Measurements from ENCODE around the gene FAM219B.
A peak's percentile ranks its signal among the peaks of the same experiment; 100 is the strongest.

FAM219B gene

DNA sequence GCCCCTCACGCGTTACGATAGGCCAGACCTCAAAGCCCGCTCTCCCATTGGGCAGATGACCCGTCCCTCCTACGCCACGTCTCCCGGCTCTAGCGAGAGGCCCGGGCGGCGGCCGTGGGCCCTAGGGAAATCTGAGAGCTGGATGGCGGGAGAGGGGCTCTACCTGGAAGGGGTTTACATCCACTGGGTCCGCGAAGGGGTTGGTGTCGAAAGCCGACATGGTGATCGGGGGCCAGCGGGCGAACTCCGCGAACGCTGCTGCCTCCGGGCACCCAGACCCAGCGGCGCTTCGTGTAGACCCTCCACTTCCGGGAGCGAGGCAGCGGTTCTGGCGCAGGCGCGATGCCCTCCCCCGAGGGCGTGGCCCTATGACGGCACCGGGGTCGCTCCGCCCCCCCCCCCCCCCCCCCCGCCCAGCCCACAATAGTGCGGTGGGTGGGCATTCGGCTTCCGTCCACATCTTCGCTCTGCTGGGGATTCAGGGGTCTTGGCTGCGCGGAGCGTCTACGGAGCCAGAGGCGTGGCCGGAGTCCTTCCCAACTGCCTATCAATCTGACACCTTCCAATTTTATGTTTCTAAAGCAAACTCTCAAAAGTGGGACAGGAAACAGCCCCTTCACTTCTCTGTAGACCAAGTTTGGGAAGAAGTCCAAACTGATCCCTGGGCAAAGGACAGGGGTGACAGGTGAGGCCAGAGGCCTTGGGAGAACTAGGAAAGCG, 33.5 kb downstream of the FAM219B start, which contains the start of gene SCAMP2:
TSS of gene SCAMP2 (minus strand) at position 330 of the 720 bp plus-strand sequence. CDS start at position 220, 110 bp downstream.
- DNase-seq (ENCODE audit: low read depth), result peak; percentile 82

GRCh38 chr15:74872702-74873035, 34.0 kb downstream of the FAM219B start:
- no peak for DNase-seq (ENCODE audit: low read depth)

DNA sequence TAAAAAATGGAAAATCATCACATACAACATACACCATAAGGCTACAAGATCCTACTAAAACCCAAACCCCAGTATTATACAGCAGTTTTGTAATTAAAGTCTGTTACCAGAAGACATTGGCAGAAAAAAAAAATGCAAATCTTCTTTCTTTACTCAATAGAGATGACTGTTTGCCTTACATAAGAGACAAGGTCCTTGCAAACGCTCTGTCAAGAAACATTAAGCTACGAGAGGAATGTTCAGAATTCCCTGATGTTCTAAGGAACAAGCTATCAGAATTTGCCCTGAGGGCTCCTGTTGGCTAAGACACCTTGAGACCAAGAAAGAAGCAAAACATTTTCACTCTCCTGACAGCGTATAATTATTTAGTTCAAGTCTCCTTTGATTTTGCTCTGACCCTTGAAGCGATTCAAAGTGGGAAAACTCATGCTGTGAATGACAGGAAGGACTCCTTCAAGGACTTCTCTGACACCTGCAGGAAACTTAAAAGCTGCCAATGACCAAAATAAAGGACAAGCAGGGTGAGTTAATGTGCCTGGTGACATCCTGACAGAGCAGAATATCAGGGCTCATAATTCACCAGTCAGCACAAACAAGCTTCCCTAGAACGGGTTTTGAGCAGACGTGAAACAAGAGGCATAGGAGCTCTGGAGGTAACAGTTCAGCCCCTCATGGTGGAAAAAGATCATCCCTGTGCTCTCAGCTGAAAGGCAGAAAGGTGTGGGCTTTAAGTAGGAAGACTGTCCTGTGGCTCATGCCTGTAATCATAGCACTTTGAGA, 36.0 kb downstream of the FAM219B start:
- DNase-seq (ENCODE audit: low read depth), result no peak

GRCh38 chr15:74869726-74870407, 36.8 kb downstream of the FAM219B start:
- no peak for DNase-seq (ENCODE audit: low read depth)

GRCh38 chr15:74869372-74869725, 37.3 kb downstream of the FAM219B start:
- no peak for DNase-seq (ENCODE audit: low read depth)

DNA sequence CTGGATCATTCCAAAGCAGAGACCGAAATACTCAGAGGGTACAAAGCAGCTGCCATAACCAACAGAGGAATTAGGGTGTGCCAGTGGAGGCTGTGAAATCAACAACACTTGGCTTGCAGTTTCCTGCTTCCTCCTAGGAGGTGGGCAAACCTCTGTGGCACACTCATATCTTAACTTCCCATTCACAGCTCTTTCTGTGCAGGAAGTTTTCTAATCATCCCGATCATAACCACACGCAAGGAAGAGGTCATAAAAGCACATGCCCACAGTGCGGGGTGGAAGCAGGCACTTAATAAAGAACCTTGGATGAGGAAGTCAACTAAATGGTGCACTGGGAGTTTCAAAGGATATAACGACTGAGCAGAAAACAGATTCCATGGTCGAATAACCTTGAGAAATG, 38.6 kb downstream of the FAM219B start:
- DNase-seq (ENCODE audit: low read depth), result no peak

DNA sequence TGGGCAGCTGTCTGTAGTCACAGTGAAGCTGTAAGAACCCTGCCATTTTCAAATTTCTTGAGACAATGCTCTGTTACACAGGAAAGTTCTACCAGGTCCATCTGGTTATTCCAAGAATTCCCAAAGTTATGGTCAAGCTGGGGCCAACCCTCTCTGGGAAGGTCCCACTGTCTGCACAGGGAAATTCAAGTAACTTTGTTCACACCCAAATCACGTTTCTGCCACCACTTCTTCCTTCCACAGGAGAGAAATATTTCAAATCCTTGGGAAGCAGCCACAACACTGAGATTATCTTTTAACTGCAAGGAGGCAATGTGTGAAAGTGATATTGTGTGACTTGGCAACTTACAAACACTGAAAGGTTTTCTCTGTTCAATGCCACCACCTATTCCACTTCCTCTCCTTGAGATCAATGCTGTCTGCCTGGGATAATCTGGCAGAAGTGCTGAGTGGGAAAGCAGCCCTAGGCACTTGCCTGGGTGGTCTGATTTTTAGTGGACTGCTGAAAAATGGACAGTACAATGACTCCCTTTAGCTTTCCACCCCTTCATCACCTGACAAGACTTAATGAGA, 39.1 kb downstream of the FAM219B start:
- DNase-seq (ENCODE audit: low read depth), result no peak

DNA sequence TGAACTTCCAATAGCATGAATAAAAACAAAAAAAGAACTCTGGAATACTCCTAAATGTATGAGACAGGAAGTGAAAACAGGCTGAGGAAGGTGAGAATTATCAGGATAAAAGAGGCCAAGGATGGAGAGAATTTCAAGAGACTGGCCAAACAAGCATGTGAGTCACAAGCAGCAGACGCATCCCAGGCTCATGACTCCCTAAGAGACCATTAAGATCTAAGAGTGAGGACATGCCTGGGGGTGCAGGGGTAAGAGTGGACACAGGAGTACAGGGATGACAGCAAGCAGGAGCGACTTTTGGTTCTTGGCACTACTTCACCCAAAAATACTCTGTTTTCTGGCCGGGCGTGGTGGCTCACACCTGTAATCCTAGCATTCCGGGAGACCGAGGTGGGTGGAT, 40.6 kb downstream of the FAM219B start:
- no peak for DNase-seq (ENCODE audit: low read depth)

DNA sequence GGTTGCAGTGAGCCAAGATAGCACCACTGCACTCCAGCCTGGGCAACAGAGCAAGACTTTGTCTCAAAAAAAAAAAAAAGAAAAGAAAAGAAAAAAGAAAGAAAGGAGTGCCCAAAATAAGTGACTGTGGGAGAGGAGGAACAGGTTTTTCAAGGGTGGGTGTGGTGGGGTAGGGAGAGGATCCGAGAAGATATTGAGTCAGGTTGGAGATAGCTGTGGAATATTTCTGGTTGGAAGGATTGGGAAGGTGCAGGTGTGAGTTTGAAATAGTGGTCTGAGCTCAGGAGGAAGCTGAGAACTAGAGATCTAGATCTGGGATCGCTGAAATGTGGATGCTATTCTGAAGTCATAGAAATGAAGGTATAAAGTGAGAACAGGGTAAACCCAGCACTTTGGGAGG, 41.3 kb downstream of the FAM219B start:
- no peak for DNase-seq (ENCODE audit: low read depth)

DNA sequence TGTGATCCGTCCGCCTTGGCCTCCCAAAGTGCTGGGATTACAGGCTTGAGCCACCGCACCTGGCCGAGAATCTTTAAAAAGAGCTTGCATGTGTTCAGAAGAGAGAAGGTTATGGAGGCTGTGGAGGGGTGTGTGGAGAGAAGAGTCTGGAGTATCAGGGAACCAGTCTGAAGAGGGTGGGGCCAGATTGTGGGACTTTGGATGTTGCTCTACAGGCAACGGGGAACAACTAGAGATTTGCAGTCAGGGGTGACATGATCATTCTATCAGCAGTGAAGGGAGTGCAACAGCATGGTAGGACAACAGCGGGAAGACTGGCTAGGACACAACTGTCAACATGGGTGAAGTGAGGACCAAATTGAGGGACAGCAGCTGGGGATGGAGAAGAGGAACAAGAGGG, 42.4 kb downstream of the FAM219B start:
- no peak for DNase-seq (ENCODE audit: low read depth)

DNA sequence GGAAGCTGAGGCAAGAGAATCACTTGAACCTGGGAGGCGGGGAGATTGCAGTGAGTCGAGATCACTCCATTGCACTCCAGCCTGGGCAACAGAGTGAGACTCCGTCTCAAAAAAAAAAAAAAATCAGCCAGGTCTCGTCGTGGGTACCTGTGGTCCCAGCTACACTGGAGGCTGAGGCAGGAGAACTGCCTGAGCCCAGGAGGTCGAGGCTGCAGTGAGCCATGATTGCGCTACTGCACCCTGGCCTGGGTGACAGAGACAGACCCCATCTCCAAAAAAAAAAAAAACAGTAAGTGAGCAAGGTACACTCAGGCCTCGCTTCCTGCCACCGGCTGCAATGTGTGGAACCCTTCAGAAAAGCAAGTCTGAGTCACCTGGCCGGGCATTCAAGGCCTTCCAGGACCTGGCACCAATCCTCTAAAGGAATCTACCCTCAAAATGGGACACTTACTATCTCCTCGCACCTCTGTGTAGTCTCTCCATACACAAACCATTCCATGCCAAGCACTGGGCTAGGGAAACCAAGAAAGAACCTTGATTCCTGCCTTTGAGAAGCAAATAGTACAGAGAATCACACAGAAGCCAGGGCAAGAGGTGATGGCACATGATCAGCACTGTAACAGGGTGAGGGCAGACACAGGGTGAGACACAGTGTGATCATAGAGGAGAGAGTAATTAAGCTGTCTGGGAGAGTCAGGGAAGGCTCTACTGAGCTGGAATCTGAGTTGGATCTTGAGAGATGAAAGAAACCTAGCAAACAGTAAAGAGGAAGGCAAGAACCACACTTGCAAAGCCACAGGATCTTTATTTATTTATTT, 43.2 kb downstream of the FAM219B start:
- DNase-seq (ENCODE audit: low read depth), result no peak

- DNase-seq (ENCODE audit: low read depth), result no peak
Measured at GRCh38 chr15:74858369-74858740, 48.3 kb downstream of the FAM219B start.

DNA sequence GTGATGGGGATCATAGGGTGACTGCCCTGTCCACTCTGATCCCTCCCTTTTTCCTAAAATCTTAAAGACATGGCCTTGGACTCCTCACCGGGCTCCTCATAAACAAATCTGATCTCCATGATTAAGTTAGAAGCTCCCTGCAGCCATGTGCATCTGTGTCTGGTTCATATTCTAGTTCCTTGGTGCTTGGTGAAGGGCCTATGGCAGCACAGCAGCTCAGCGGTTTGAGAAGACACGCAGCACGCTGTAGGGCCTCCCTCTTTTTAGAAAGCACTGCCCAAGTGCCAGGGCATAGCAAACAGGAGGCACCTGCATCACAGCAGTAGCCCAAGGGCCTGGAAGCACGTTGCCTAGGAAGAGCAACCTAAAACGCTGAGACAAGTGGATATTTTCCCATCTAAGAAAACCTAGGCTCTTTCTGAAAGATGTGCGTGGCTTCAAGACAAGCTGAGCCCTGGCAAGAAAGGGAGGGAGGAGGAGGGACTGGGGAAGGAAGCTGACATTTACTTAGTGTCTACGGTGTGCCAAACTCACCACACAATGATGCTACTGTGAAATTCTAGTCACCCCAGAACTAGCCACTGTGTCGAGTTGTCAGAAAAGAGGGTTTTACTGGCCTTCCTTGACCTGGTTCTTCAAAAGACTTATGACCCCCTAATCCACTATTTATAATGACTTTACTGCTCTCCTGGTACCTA, 48.8 kb downstream of the FAM219B start:
- no peak for DNase-seq (ENCODE audit: low read depth)

DNA sequence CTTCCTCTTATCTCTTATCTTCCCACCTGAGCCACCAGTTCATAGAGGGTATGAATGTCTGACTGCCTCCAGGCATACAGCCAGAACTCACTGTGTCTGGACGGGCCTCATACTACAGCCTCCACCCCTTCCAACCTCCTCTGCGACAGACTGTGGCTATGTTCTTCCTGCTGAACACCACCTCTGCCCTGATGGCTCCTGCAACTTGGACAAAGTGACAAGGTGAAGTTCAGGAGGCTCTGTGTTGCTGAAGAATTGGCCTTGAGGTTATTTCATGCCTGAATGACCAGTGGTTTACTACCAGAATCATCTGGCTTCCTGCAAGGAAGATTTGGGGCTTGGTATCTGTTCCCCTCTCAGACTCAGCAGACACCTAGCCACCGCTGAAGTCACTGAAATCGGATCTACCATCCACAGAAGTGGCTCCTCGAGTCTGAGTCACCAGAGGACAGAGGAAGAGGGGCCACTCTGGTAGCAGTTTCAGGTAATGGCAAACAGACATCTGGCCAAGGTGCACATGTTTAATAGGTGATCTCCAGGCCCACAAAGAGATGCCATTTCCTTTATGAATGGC, 49.5 kb downstream of the FAM219B start:
- no peak for DNase-seq (ENCODE audit: low read depth)

- DNase-seq (ENCODE audit: low read depth), result no peak
Measured at GRCh38 chr15:74856537-74856936, 50.1 kb downstream of the FAM219B start.

- DNase-seq (ENCODE audit: low read depth), result no peak
Measured at GRCh38 chr15:74855857-74856256, 50.8 kb downstream of the FAM219B start.

GRCh38 chr15:74854453-74855022, 52.1 kb downstream of the FAM219B start:
- no peak for DNase-seq (ENCODE audit: low read depth)

- DNase-seq (ENCODE audit: low read depth), result no peak
Measured at GRCh38 chr15:74851960-74852359, 54.7 kb downstream of the FAM219B start.

DNA sequence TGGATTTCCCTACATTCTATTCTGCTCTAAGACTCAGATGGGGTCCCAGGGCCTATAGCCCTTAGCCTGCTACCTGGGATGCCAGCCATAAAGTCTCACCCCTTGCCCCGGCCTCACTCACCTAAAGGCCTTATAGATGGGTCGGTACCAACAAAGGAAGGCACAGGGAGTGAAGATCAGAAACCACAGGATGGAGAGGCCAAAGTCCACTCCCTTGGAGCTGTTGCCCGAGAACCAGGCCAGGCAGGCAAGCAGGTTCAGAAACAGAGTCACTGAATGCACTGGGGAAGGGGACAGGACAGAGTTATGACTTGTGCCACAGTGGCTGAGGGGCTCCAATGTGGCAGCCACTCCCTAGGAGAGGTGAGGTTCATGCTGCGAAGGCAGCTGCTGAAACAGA, 56.3 kb downstream of the FAM219B start:
- DNase-seq (ENCODE audit: low read depth), result no peak
